NK-92 treated with Interleukin-12 subunit alpha and Interleukin-12 subunit beta, amount 100 ng/mL, for 24 hours (cell line): Measurements from ENCODE around the gene ZNF526.

Experiments used
- DNase-seq: peaks from one replicate; lab custom pipeline; 2025; lab: John Stamatoyannopoulos, UW

Gene ZNF526

GRCh38 chr19:42196011-42197001 is 23.8 kb upstream of the ZNF526 start:
- no peak for DNase-seq

GRCh38 chr19:42197375-42197817 is 22.7 kb upstream of the ZNF526 start:
- no peak for DNase-seq

GRCh38 chr19:42198676-42199439 is 21.3 kb upstream of the ZNF526 start:
- DNase-seq: peak; percentile 86

DNA sequence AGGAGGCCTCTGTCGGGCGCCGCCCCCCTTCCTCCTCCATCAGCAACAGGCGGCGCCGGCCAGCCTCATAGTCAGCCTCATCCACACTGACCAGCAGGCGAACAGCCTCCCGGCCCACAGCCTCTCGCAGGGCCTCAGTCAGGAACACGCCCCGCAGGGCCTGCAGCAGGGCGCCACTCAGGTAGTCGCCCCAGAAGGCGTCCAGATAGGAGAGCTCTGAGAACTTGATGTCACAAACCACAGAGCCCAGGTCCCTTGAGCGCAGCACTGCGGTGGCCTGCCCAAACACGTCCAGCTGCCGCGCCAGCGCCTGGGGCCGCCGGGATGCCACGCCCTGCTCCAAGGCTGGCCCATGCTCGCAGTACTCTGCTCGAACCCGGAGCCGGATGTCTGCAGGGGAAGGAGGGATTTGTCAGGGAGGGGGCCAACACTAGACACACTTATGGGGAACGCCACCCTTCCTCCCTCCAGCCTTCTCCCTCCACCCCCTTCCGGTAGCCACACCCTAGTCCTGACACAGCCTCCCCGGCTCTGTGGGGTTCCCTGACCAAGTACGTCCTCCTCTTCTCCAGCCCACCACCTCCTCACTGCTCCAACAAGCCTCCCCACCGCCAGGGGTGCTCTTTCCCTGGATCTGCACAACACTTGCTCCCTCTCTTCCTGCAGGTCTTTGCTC is 20.5 kb upstream of the ZNF526 start:
- DNase-seq: peak; percentile 86

DNA sequence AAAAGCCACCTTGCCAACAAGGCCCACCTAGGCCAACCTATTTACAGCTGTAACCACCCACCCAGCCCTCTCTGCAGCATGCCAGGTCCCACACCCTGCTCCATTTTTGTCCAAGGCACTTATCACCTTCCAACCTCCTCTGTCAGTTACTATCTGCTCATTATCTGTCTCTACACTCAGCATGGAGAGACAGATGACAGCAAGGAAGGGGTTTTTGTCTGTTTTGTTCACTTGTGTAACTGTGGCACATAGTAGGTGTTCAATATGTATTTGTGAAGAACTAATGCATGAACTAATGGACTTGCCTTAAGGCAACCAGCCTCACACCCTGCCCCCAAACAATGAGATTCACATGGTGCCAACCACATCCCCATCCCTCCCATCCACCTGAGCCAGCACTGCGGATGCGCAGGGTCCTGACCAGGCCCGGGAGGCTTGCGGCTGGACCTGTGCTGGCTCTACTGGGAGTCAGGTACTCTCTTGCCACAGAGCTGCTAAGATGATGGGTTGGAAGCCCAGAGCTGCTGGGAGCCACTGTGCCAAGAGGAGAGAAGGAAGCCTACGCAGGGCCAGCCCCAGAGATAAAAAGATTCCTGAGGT is 19.9 kb upstream of the ZNF526 start:
- DNase-seq: no peak

DNA sequence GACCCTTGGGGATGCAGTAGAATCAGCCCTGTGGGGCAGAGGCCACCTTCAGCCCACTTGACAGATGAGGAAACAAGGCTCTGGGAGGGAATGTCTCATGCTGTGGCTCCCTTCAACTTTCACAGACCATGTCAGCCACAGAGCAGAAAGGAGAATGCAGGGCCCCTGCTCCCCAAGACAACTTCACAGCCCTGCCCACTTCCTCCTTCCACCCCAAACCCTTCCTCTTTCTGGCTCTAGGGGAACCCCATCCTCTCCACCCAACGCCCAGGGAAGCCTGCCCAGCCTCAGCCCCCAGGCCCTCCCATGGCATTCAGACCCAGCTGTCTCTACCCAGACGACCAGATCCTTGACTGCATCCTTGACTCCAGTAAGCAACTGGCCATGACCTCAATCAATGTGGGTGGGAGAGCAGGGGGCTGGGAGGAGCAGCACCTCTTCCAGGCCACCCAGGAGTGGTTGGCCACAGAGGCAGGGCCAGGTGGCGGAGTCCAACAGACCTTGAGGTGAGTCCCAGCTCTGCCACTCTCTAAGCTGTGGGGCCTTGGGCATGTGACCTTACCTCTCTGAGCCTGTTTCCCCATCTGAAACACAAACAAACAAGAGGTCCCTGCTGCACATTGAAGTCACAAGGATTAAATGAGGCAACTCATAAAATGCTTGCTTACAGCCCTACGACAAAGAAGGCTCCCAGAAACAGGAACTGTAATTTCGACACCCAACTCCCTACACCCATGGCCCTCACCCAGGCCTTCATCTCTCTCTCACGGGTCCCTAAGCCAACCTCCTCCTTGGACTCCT is 18.4 kb upstream of the ZNF526 start:
- DNase-seq: peak; percentile 69

GRCh38 chr19:42202290-42202880 is 17.7 kb upstream of the ZNF526 start:
- no peak for DNase-seq

DNA sequence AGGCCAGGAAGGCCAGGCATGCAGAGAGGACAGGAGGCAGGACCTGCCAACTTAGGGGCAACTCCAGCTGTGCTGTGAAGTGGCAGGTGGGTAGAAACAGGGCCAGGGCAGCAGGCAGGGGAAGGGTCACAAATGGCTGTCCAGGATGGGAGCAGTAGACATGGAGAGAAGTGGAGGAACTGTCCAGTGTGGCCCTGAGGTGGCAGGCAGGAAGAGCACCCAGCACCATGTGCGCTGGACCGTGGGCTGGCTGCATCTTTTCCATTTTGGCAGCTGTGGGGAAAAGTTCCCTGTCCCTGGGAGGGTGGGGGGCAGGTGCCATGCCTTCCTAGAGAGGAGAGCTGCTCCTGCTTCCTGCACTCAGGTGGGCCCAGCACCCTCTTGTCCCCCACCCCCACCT is 16.4 kb upstream of the ZNF526 start:
- DNase-seq: no peak

- no peak for DNase-seq
Measured at GRCh38 chr19:42204664-42205063, 15.4 kb upstream of the ZNF526 start.

- no peak for DNase-seq
Measured at GRCh38 chr19:42206871-42207755, 13.0 kb upstream of the ZNF526 start.

- DNase-seq: no peak
Measured at GRCh38 chr19:42207767-42208271, 12.3 kb upstream of the ZNF526 start.

- DNase-seq: no peak
Measured at GRCh38 chr19:42208612-42209011, 11.5 kb upstream of the ZNF526 start.

DNA sequence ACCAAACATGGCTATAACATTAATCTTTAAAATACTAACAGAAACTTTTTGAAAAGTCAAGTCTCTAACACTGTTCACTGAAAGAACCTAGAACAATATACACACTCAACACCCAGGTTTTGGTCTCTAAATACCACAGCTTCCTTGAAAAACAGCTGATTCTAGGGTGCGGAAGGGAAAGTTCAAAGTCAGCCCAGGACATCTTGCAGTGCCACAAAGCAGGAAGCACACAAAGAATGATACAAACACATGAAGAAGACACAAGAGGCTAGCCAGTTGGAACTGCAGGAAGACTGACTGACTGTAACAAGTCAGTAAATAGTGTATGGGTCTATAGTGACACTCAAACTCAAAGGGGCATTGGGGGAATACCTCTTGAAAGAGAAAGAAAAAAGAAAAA is 7.2 kb upstream of the ZNF526 start:
- no peak for DNase-seq

GRCh38 chr19:42214810-42215485 is 5.2 kb upstream of the ZNF526 start:
- DNase-seq: no peak

- DNase-seq: no peak
Measured at GRCh38 chr19:42216653-42217519, 3.2 kb upstream of the ZNF526 start.

DNA sequence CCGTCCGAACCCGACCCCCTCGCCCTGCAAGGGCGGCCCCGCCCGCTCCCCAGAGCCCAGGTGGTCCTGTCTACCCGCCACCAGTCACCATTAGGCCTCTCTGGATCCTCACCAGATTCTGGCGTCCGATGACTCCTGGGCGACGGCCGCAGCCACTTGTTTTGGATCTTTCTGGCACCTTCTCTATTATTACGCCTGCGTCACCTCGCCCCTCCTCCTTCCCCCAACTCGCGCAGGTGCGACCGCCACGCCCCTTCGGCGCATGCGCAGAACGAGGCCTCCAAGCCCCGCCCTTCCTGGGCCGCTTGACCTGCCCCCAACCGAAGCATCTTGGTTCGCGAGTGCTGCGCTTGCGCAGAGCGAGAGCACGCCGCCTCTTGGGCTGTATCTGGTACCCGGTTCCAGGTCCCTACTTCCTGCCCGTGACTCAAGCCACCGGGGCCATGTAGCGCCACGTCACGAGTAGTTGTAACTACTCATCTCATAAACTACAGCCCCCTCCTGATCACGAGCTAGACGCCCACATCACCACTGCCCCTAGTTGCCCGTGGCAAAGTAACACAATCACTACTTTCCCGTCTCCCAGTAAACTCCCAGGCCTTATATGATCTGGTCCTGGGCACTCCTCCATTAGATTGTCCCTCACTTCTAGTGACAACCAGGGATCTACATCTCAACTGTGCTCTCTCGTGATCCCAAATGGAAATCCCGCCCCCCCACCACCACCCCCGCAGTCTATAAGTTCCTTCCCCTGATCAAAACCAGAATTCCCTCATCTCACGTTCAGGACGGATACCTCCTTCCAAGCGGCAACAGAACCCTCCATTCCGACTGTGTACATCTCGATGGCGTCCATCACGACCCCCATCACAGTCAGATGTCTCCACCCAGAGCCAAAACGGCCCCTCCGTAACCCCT is 2.3 kb upstream of the ZNF526 start, which contains the start of gene DEDD2:
DEDD2 (minus strand) TSS at position 158 of the 918 bp plus-strand sequence. CDS start 670 bp downstream, outside the sequence.
- DNase-seq: peak; percentile 99

DNA sequence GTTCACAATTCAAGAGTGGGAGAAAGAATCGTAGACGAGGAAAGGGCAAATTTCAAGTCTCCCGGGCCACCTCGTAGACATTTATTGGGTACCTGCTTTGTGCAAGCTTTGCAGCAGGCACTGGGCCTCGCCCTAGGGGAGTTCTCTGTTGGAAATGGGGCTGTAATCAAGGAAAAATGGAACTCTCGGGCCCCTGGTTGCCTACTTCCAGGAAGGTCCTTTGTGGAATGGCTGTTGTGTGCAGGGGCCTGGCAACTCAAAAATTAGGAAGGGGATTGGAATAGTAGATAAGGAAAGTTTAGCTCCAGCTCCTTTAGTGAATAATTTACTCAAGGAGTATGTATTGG is 612 bp downstream of the ZNF526 start:
- no peak for DNase-seq
